Effector memory CD4-positive, alpha-beta T cell (primary cell): Measurements from ENCODE around the gene SGCB.

Experiments used
- DNase-seq, 3 donors: peaks; one replicate each; pipeline ENCODE4 v3.0.0-alpha.2; 2020
- H3K27ac ChIP-seq: 2 replicates; pipeline ENCODE4 v1.7.0; 2013; ENCODE audit warnings: mild to moderate bottlenecking, low read length, moderate library complexity; ENCODE audit not compliant: insufficient read depth, poor library complexity, severe bottlenecking
- H3K27me3 ChIP-seq: replicated peaks from 2 replicates; pipeline ENCODE4 v1.7.0; 2013; ENCODE audit warnings: mild to moderate bottlenecking, low read length; ENCODE audit not compliant: insufficient read depth, control insufficient read depth, poor library complexity, severe bottlenecking
- H3K36me3 ChIP-seq: 2 replicates; pipeline ENCODE4 v1.7.0; 2013; ENCODE audit warnings: mild to moderate bottlenecking, low read length, moderate library complexity; ENCODE audit not compliant: control insufficient read depth, insufficient read depth
- H3K4me1 ChIP-seq: 2 replicates; pipeline ENCODE4 v1.7.0; 2013; ENCODE audit warnings: low read length, mild to moderate bottlenecking; ENCODE audit not compliant: control insufficient read depth, insufficient read depth, poor library complexity, severe bottlenecking
- H3K4me3 ChIP-seq: 2 replicates; pipeline ENCODE4 v1.7.0; 2013; ENCODE audit warnings: low read length, low read depth, mild to moderate bottlenecking; ENCODE audit not compliant: insufficient read depth, poor library complexity, severe bottlenecking
- H3K9me3 ChIP-seq: 2 replicates; pipeline ENCODE4 v1.7.0; 2013; ENCODE audit warnings: mild to moderate bottlenecking, low read length, moderate library complexity; ENCODE audit not compliant: control insufficient read depth

SGCB gene

DNA sequence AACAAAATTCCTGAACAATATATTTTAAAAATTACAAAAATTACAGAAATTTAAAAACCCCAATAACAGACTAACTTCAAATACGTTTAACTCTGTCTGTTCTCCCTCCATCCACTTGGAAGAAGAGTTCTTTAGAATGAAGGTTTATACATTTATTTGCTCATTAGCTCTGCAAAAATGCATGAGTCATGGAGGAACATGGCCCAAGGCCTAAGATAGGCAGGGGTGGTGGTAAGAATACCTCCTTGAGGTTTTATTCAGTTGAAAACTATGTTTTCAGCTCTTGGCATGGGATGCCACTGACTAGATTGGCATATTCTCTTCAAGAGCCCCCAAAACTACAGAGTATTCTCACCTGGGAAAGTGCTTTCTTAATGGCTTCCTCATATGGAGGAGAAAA is 9.1 kb downstream of the SGCB start:
- Histone ChIP-seq H3K4me1 (no peaks in the 10 kb centered on the region), H3K27me3 (no peaks in the 10 kb centered on the region), H3K36me3 (peaks cover 4% of the 10 kb centered on the region), H3K27ac (no peak overlapping the region), H3K4me3 (no peak overlapping the region), H3K9me3 (no peaks in the 10 kb centered on the region)
- no peak for DNase-seq

DNA sequence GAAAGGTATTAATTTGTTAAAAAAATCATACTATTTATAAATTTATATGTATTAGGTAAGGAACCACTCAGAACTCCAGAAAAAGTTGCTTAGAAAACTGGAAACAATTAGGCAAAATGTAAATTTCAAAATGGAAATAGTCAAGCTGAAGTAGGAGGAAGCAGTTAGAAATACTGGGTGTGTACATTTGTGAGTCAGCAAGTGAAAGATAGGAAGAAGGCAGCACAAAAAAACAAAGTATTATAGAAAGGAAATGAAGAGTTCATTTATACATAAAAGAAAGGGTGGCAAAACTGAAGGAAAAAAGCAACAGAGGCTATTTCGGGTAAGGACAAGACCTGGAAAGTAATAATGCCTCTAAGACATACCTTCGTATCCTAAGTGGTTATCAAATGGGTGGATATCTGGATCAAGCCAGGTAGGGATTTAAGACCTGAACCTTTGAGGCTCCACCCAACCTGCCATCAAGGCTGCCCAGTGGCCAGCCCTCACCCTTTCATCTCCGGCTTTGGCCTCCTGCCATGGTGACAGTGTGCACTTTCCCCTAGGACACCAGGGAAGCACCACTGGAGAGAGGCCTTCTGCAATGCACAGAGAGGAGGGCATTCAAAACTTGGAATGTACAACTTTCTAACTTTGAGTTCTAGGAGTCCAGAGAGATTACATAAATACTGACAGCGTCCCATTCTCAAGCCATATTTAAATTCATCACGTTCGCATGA is 18.0 kb downstream of the SGCB start, which contains the start of gene LRRC66:
Gene LRRC66 (minus strand): TSS at position 428 of the 722 bp plus-strand sequence. CDS start 2,750 bp downstream, outside the sequence.
- no peak within 1 kb of the TSS for H3K27ac ChIP-seq
- H3K4me1 ChIP-seq: no peaks in the 10 kb centered on the region
- H3K9me3 ChIP-seq: no peaks in the 10 kb centered on the region
- H3K27me3 ChIP-seq: no peaks in the 10 kb centered on the region
- H3K4me3 ChIP-seq: no peak within 1 kb of the TSS
- DNase-seq: no peak
- H3K36me3 ChIP-seq: no peaks in the 10 kb centered on the region

DNA sequence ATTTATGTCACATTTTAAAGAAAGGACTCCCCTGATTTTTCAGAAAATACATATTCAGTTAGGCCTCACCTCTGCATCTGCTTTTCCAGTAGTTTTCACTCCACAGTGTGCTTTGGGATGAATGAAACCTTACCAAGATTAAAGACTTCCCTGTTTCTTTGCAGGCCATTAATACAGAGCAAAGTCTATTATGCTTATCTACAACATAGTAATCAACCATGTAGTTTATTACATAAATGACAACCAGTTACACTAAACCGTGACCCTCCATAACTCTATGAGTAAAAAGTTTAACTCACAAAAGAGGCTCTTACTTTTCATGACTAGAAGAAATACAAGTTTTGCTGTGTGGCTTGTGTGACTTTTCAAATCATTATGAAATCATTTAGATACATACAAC is 20.3 kb downstream of the SGCB start:
- Histone ChIP-seq H3K36me3 (no peaks in the 10 kb centered on the region), H3K9me3 (no peaks in the 10 kb centered on the region), H3K4me1 (no peaks in the 10 kb centered on the region), H3K4me3 (no peak overlapping the region), H3K27me3 (no peaks in the 10 kb centered on the region), H3K27ac (no peak overlapping the region)
- no peak for DNase-seq

DNA sequence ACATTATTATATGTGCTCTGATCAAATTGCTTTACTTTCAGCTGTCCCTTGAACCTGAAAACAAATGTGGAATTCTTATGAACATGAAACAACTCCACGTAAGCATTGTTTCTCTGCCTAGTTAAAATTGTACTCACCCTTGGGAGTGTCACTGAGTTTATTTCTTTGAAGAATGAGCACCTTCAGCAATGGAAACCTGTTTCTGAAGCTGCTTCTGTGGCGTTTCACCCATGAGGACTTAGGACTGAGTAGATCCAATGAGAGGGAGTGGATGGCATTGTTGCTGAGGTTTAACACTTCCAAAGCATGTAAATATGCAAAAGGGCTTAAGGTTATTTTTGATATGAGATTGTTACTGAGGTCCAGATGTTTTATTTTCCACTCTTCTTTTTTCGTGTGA is 21.1 kb downstream of the SGCB start:
- Histone ChIP-seq H3K27ac (no peak overlapping the region), H3K4me3 (no peak overlapping the region), H3K4me1 (no peaks in the 10 kb centered on the region), H3K36me3 (no peaks in the 10 kb centered on the region), H3K27me3 (no peaks in the 10 kb centered on the region), H3K9me3 (no peaks in the 10 kb centered on the region)
- no peak for DNase-seq

DNA sequence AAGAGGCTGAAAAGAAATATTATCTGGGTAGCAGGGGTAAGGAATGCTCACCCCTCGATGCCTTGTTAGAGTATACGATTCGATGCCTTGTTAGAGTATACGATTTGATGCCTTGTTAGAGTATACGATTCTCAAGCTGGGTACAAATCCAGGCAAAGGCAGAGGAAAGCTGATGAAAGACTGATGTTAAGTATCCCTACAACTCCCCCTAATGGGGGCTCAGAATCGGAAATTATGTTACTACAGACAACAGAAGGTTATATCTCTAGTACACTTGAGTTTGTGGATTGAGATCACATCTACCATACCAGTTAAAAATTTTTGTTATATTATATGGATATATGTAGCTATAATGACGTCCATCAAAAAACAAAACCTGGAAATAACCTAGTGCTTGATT is 22.7 kb downstream of the SGCB start:
- no peak overlapping the region for H3K4me3 ChIP-seq
- no peaks in the 10 kb centered on the region for H3K4me1 ChIP-seq
- H3K36me3 ChIP-seq: no peaks in the 10 kb centered on the region
- H3K27me3 ChIP-seq: no peaks in the 10 kb centered on the region
- no peak for DNase-seq
- H3K27ac ChIP-seq: no peak overlapping the region
- H3K9me3 ChIP-seq: no peaks in the 10 kb centered on the region

DNA sequence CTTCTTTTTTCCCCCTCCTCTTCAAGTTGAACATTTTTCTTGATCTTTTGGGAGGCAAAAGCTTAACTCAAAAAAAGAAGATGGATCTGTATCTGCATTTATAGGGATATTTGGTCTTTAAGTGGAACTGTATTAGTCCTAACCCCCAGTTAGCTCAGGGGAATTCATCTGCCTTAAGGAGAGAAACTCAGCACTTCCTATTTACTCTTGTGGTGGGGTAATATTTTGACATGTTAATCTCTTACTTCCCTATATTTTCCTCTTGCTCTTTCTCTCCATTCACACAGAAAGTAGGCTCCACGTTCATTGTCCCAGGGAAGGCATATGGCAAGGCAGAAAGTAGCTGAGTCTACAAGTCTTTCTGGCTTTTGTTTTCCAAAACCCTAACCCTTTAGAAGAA is 23.2 kb downstream of the SGCB start:
- Histone ChIP-seq H3K36me3 (no peaks in the 10 kb centered on the region), H3K27me3 (no peaks in the 10 kb centered on the region), H3K4me3 (no peak overlapping the region), H3K27ac (no peak overlapping the region), H3K9me3 (no peaks in the 10 kb centered on the region), H3K4me1 (no peaks in the 10 kb centered on the region)
- no peak for DNase-seq

DNA sequence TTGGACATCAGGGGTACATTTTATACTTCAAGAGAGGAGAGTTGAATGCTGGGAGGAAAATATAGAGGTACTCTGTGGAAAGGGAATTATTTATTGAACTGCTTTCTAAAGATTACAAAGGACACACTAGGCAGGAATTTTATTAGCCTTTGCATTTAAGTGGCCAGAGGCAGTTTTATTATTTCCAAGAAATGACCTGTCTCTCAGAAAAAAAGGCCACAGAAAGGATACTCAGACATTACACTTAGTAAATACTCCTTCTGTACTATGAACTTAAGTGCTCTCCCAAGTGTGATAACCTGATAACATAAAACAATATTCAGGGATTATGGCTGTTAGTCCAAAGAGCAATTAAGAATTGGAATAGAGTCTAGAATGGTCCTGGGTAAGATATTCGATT is 25.4 kb downstream of the SGCB start:
- no peaks in the 10 kb centered on the region for H3K4me1 ChIP-seq
- no peak for DNase-seq
- H3K9me3 ChIP-seq: no peaks in the 10 kb centered on the region
- no peak overlapping the region for H3K4me3 ChIP-seq
- no peaks in the 10 kb centered on the region for H3K36me3 ChIP-seq
- H3K27me3 ChIP-seq: no peaks in the 10 kb centered on the region
- no peak overlapping the region for H3K27ac ChIP-seq

DNA sequence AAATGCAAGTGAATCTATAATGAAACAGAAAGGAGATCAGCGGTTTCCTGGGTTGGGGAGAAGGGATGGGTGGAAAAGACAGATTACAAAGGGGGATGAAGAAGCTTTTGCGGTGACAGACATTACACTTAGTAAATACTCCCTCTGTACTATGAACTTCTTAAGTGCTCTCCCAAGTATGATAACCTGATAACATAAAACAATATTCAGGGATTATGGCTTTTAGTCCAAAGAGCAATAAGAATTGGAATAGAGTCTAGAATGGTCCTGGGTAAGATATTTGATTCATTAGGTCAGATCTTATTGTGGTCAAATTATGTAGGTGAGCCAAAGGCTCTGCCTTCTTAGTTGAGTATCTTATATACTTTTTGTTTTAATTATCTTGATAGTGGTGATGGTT is 27.1 kb downstream of the SGCB start:
- H3K36me3 ChIP-seq: no peaks in the 10 kb centered on the region
- H3K9me3 ChIP-seq: no peaks in the 10 kb centered on the region
- no peaks in the 10 kb centered on the region for H3K4me1 ChIP-seq
- no peaks in the 10 kb centered on the region for H3K27me3 ChIP-seq
- H3K4me3 ChIP-seq: no peak overlapping the region
- H3K27ac ChIP-seq: no peak overlapping the region
- DNase-seq: no peak

DNA sequence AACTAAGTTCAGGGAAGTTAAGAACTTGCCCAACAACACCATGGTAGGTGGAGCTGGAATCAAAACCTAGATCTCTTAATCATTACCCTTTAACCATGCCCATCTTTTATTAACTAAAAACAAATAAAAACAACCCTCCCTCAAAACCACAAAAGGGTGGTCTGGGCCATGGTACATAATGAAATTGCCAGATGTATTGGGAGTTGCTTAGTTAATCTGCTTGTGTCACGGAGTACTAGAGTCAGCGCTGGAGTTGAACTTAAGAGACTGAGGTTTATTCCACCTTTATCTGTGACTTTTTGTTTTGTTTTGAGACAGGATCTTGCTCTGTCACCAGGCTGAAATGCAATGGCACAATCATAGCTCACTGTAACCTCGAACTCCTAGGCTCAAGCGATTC is 31.2 kb downstream of the SGCB start:
- Histone ChIP-seq H3K9me3 (no peaks in the 10 kb centered on the region), H3K36me3 (no peaks in the 10 kb centered on the region)
- no peak for DNase-seq

DNA sequence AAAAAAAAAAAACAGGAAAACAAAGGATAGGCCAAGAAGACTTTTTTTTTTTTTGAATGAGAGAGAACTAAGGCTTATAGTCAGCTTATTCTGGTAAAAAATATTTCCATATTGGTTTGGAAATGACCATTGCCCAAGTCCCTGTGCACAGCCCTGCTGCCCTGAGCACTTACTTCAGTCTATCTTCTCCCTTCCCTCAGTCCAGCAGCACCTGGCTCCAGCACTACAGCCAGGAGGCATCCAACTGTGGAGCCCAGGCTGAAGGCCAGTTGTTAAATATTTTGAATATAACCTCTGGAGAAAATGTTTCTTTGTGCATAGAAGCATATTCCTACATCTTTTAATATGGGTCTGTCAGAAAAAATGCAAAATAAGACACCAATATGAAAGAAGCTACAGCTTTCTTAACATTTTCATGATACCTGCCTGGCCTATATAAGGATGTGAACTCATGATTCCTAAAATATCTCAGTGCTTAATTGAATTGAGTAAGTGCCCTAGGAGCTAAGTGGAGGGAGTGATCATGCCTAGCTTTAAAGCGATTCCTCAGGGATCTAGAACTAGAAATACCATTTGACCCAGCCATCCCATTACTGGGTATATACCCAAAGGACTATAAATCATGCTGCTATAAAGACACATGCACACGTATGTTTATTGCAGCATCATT is 32.4 kb downstream of the SGCB start:
- Histone ChIP-seq H3K27me3 (no peaks in the 10 kb centered on the region), H3K4me3 (no peak overlapping the region), H3K27ac (no peak overlapping the region), H3K36me3 (no peaks in the 10 kb centered on the region), H3K4me1 (no peaks in the 10 kb centered on the region), H3K9me3 (no peaks in the 10 kb centered on the region)
- DNase-seq: no peak

More for the DNA sequence above, 31.2 kb downstream of the SGCB start:
- no peaks in the 10 kb centered on the region for H3K4me1 ChIP-seq
- H3K27me3 ChIP-seq: no peaks in the 10 kb centered on the region
- H3K27ac ChIP-seq: no peak overlapping the region
- no peak overlapping the region for H3K4me3 ChIP-seq
